ENCODE results near the gene CCL27. TPM values are rescaled to one million over a fixed set of nuclear protein-coding genes. Genes with fewer than 3 reads are reported as not detected.

The CCL27 gene
- total RNA-seq (1 to 10 TPM in 1 of 5 donors, not detected in 4; 1.3 TPM), polyA plus RNA-seq (under 1 TPM in 1 of 3 donors, not detected in 2; 0.58 TPM)
- long read RNA-seq, donor 1: 0 reads
- long read RNA-seq, donor 2, partial matches to known transcripts: 0 of 1 reads
- long read RNA-seq, donor 2, other reads (novel, unspliced or antisense): 0 of 1 reads
- long read RNA-seq, donor 3: 0 reads
- long read RNA-seq, donor 4: 0 reads
- long read RNA-seq, donor 5: 0 reads
- long read RNA-seq, donor 6: 0 reads
- long read RNA-seq, donor 7: 0 reads
- long read RNA-seq, donor 8: 0 reads
- long read RNA-seq, donor 9: 0 reads
- long read RNA-seq, donor 10: 0 reads

- no peak for DNase-seq
- peaks cover 0 to 34% (median 15%) of the 10 kb centered on the region in 4 donors for H3K36me3 ChIP-seq
- no peaks in the 10 kb centered on the region for H3K9me3 ChIP-seq
- no peaks in the 10 kb centered on the region for H3K27me3 ChIP-seq
- 77 to 88% (median 85%) methylated on average over 4 of the region's 4 CpGs for WGBS, 5 donors
- H3K4me3 ChIP-seq: no peak within 1 kb of the TSS
- intact Hi-C loops (cut with DNase I; ENCODE audit: low total_unique reads): no loop called here
- peak within 1 kb of the TSS in 1 of 5 donors; percentile 98 for H3K27ac ChIP-seq
- TF ChIP-seq EP300 (IDR thresholded peaks at IDR 0.05): no peak
- H3K4me1 ChIP-seq: peaks cover 0 to 36% (median 26%) of the 10 kb centered on the region in 4 donors
These were observed at the start of gene CCL27 for GRCh38 chr9:34662526-34663302. Gene CCL27 (minus strand): TSS chr9:34662657. CDS start chr9:34662633, 24 bp downstream.

GRCh38 chr9:34712140-34712539 is 49.7 kb upstream of the CCL27 start:
- intact Hi-C loops (cut with DNase I; ENCODE audit: low total_unique reads): no loop called here
- no peaks in the 10 kb centered on the region for H3K27me3 ChIP-seq
- TF ChIP-seq POLR2AphosphoS5 (IDR thresholded peaks at IDR 0.05): no peak
- no peak for TF ChIP-seq CTCF (IDR thresholded peaks at IDR 0.05)
- TF ChIP-seq POLR2A (IDR thresholded peaks at IDR 0.05): no peak
- TF ChIP-seq EP300 (IDR thresholded peaks at IDR 0.05): no peak
- DNase-seq: no peak
- H3K4me1 ChIP-seq: peaks cover 3 to 20% (median 7%) of the 10 kb centered on the region in 4 donors
- WGBS, 5 donors: 58 to 76% (median 67%) methylated on average over 1 of the region's 1 CpG
- H3K9me3 ChIP-seq: no peaks in the 10 kb centered on the region
- no peak overlapping the region for H3K4me3 ChIP-seq
- no peaks in the 10 kb centered on the region for H3K36me3 ChIP-seq
- no peak overlapping the region for H3K27ac ChIP-seq

- Histone ChIP-seq H3K36me3 (no peaks in the 10 kb centered on the region), H3K4me3 (no peak within 1 kb of the TSS), H3K4me1 (peaks cover 3 to 20% (median 7%) of the 10 kb centered on the region in 4 donors), H3K27me3 (no peaks in the 10 kb centered on the region), H3K27ac (peak within 1 kb of the TSS in 1 of 5 donors; percentile 14), H3K9me3 (no peaks in the 10 kb centered on the region)
- intact Hi-C loops (cut with DNase I; ENCODE audit: low total_unique reads): no loop called here
- peak; percentile 77 to 83 for DNase-seq
- 33 to 51% (median 43%) methylated on average over 2 of the region's 2 CpGs for whole genome bisulfite sequencing, 5 donors
- TF ChIP-seq POLR2AphosphoS5 (IDR thresholded peaks at IDR 0.05): no peak
- no peak for TF ChIP-seq EP300 (IDR thresholded peaks at IDR 0.05)
- TF ChIP-seq CTCF (IDR thresholded peaks at IDR 0.05): no peak
- no peak for TF ChIP-seq POLR2A (IDR thresholded peaks at IDR 0.05)
These were observed 47.6 kb upstream of the CCL27 start, which contains the start of gene CCL21 for GRCh38 chr9:34710023-34710422. Gene CCL21 (minus strand): TSS chr9:34710136. CDS start chr9:34710066, 70 bp downstream.

- peaks cover 3 to 15% (median 7%) of the 10 kb centered on the region in 4 donors for H3K4me1 ChIP-seq
- TF ChIP-seq EP300 (IDR thresholded peaks at IDR 0.05) (no peak), CTCF (IDR thresholded peaks at IDR 0.05) (no peak), POLR2A (IDR thresholded peaks at IDR 0.05) (no peak), POLR2AphosphoS5 (IDR thresholded peaks at IDR 0.05) (no peak)
These were observed 46.9 kb upstream of the CCL27 start for GRCh38 chr9:34709196-34709978.

More at GRCh38 chr9:34709196-34709978, 46.9 kb upstream of the CCL27 start:
- intact Hi-C loops (cut with DNase I; ENCODE audit: low total_unique reads): no loop called here
- Histone ChIP-seq H3K27me3 (no peaks in the 10 kb centered on the region), H3K27ac (no peak overlapping the region), H3K9me3 (no peaks in the 10 kb centered on the region), H3K36me3 (no peaks in the 10 kb centered on the region), H3K4me3 (no peak overlapping the region)
- WGBS, 5 donors: 88 to 98% (median 95%) methylated on average over 8 to 9 of the region's 9 CpGs
- DNase-seq: no peak
